GM21381 (cell line): ENCODE results near the gene TNFAIP2.

Experiments used
- ATAC-seq: cut with Tn5 transposase; IDR thresholded peaks from one replicate; pipeline ENCODE4 v1.9.1; 2021; ENCODE audit warnings: mild to moderate bottlenecking, moderate library complexity; ENCODE audit not compliant: unreplicated experiment

Gene TNFAIP2

DNA sequence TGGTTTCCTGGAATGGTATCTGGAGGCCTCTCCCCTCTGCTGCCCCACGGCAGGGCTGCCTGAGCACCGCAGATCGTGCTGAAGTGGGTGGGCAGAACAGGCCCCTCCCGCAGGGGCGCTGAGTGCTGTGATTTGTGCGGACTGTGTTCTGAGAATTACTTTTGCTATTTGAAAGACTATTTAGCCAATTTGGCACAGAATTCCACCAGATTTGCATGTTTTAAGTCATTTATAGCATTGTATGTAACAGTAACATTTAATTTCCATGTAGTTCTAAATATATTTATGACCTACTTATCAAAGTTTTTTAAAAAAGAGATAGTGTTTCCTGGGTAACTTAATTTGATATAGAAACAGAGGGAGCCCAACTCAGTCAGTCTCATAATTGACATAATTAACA lies 55.3 kb downstream of the TNFAIP2 start:
- no peak for ATAC-seq

DNA sequence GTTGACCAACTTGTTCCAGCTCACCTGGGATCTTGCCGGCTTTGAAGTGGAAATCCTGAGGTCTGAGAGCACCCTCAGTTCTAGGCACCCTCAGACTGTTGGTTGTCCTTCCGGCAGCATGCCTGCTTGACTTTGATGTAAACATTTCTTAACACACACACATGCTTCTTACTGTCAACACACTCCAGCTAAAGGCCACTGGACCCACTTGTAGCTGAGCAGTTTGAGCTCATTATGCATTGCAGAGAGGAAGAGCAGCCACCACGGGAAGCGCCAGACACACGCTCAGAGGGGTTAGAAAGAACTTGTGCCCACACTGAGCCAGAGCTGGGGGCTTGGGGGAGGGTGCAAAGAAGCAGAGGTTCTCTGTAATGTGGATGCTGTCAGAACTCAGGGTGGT lies 55.8 kb downstream of the TNFAIP2 start:
- ATAC-seq = no peak

DNA sequence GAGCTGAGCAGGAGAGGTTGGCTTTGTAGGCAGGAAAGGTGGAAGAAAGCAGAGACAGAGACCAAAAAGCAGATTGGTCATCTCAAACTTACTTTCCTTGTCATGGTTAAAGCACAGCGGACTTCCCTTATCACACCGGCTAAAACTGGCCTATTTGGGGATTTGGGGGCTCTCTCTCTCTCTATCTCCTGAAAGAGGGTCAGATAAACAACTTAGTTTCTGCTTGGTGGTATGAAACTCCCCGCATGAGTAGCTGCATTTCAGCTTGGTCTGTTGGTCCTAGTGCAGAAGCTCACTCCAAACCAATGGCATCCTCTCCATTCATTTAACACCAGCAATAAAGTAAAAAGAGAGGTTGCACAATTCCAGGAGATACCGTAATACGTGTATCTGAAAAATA lies 57.1 kb downstream of the TNFAIP2 start:
- ATAC-seq = no peak

DNA sequence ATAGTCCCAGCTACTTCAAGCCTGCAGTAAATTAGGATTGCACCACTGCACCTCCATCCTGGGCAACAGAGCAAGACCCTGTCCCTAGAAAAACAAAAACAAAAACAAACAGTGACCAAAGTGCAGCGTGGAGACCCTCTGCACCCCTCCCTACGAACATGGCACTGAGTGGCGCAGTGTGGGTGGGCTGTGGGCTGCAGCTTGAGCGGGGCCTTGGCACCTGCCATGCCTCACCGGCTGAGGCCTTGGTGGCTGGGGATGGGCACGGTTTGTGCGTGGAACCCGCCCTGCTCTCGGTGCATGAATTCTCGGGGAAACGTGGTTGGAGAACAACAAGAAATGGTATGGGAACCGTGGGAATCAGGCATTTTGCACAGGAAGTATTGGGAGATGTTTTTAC lies 60.8 kb downstream of the TNFAIP2 start:
- ATAC-seq = no peak

DNA sequence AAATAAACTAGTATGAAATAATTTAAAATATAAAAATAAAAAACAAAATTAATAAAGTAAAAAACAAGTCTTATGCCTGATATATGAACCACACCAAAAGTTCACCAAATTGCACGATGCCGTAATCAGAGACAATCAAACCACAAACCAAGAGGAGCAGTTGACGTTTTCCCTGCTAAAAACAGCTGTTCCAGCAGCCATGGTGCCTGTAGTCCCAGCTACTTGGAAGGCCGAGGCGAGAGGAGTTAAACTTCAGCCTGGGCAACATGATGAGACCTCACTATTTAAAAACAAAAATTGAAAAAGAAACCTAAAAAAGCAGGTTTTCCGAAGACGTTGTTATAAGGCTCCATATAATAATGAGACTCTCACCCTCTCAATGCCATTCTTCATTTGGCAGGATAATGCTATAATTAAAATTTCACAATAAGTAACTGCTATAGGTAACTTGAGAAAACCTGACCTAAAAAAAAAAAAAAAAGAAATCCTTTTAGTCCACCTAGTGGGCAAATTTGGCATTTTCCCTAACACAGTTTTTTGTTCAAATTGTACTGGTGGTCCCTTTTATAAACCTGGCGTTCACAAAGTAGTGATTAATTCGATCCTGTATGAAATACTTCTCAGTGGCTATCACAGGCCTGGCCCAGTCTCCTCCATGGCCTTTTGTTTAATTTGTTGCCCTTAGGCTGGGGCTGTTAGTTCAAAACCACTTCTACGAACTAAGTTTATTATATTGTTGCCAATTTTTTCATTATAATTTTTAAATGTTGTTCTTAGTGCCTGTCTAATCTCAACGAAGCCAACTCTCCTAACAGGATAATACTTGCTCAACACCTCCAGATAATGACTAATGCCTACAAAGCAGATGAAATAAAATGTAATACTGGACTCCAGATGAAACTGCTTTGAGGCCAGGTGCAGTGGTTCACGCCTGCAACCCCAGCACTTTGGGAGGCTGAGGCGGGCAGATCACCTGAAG lies 62.1 kb downstream of the TNFAIP2 start:
- ATAC-seq = no peak

DNA sequence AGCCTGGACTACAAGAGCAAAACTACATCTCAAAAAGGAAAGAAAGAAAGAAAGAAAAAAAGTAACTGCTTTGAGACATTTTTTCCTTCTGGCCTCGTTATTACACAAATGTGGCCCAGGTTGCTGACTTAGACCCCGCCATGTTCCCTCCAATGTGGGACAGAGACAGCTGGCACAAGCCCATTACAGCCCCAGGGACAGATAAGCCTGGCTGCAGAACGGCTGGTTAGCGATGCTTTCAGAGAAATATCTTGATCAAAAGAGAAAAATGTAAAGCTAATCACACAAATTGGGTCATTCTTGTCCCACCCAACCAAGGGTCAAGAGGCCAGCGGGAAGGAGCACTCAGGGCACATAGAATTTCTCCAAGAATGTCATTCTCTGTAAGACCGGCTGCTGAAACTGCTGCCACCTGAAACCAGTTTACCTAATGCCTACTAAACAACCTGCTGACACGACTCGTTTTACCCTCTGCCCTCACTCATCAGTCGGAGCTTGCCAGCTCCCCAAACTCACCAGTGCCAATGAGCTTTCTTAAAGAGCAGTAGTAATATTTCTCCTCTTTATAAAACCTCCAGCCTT lies 63.1 kb downstream of the TNFAIP2 start:
- no peak for ATAC-seq
